K562 (cell line): ENCODE measurements around the gene SUPT3H. TPM values are rescaled to one million over a fixed set of nuclear protein-coding genes. Genes with fewer than 3 reads are reported as not detected.
A peak's percentile ranks its signal among the peaks of the same experiment; 100 is the strongest.

Experiments used
- BRD4 ChIP-seq: fragments of 200-600 bp; sonication (generic); IDR thresholded peaks from 2 replicates; pipeline ENCODE4 v1.6.1; 2017; ENCODE audit warnings: inconsistent platforms
- ESRRA ChIP-seq: fragments of 450-650 bp; IDR thresholded peaks from 2 replicates; pipeline ENCODE4 v1.6.1; 2014; ENCODE audit warnings: low read depth, mild to moderate bottlenecking, moderate library complexity, borderline replicate concordance
- ETV5 ChIP-seq: sonication (generic); formaldehyde crosslinking; IDR thresholded peaks from 2 replicates; pipeline ENCODE4 v1.4.0; 2020; ENCODE audit warnings: low read depth, mild to moderate bottlenecking, missing genetic modification reagents
- HNRNPLL ChIP-seq: fragments of 200-400 bp; formaldehyde crosslinking; IDR thresholded peaks from 2 replicates; pipeline ENCODE4 v1.6.1; 2017; ENCODE audit warnings: low read length, low read depth, mild to moderate bottlenecking; ENCODE audit not compliant: poor library complexity, severe bottlenecking
- ILF3 ChIP-seq: fragments of 450-650 bp; IDR thresholded peaks from 2 replicates; pipeline ENCODE4 v1.6.1; 2018; ENCODE audit warnings: antibody characterized with exemption, mild to moderate bottlenecking, moderate library complexity, borderline replicate concordance
- MYNN ChIP-seq, 2 experiments: sonication (generic); formaldehyde crosslinking in 1 of 2; IDR thresholded peaks; 2 replicates each; pipeline versions ENCODE4 v1.5.0 to v1.6.1; 2016 to 2020; ENCODE audit warnings: antibody characterized with exemption in 1 of 2, missing genetic modification reagents in 1 of 2
- PCBP1 ChIP-seq: fragments of 200-400 bp; formaldehyde crosslinking; IDR thresholded peaks from 2 replicates; pipeline ENCODE4 v1.6.1; 2018; ENCODE audit warnings: mild to moderate bottlenecking, low read depth, low read length; ENCODE audit not compliant: poor library complexity, severe bottlenecking
- RAD51 ChIP-seq: fragments of 450-650 bp; IDR thresholded peaks from 2 replicates; pipeline ENCODE4 v1.7.1; 2016; ENCODE audit warnings: low read depth, mild to moderate bottlenecking, borderline replicate concordance
- RFX5 ChIP-seq: IDR thresholded peaks from 2 replicates; pipeline ENCODE4 v1.6.1; 2011; ENCODE audit warnings: low read depth, mild to moderate bottlenecking, improper control_type of control experiment, low read length
- THRAP3 ChIP-seq: fragments of 450-650 bp; IDR thresholded peaks from 2 replicates; pipeline ENCODE4 v1.6.1; 2016; ENCODE audit warnings: mild to moderate bottlenecking, inconsistent platforms, borderline replicate concordance
- UBTF ChIP-seq, 2 experiments: IDR thresholded peaks; 2 replicates each; pipeline ENCODE4 v1.6.1; 2012; ENCODE audit warnings: improper control_type of control experiment in 2 of 2, low read depth in 2 of 2, low read length in 2 of 2, borderline replicate concordance in 1 of 2
- ZNF165 ChIP-seq: fragments of 250-450 bp; sonication (Bioruptor Pico); IDR thresholded peaks from 2 replicates; pipeline ENCODE4 v1.4.0; 2020; ENCODE audit warnings: borderline replicate concordance
- ZNF507 ChIP-seq: conservative IDR thresholded peaks from 2 replicates; pipeline ENCODE4 v1.6.1; 2017; ENCODE audit warnings: missing genetic modification characterization, missing compliant biosample characterization
- ZNF717 ChIP-seq: fragments of 250-450 bp; sonication (Bioruptor Pico); IDR thresholded peaks from 2 replicates; pipeline ENCODE4 v1.5.0; 2021
- polyA plus RNA-seq, 8 experiments: library from polyadenylated mRNA; depleted of rRNA in 4 of 8; stranded (reverse) in 5 of 8; unstranded in 3 of 8; fragments of >200 nt; fragmentation: Nextera tagmentation in 2 of 8; fragmentation: Illumina TruSeq in 1 of 8; extraction: Ambion mirVana in 2 of 8; extraction: Trizol in 1 of 8; gene quantifications; 2 replicates each; pipeline versions ENCODE4 v1.2.1 to v1.2.3, GENCODE V29; 2011 to 2014; ENCODE audit warnings: inconsistent platforms in 1 of 8, missing spikeins in 1 of 8
- total RNA-seq, 7 experiments: library from RNA; depleted of rRNA in 6 of 7; stranded (reverse); fragments of >200 nt in 6 of 7; fragmentation: Illumina TruSeq in 2 of 7; extraction: Trizol in 2 of 7; gene quantifications; 2 replicates each; pipeline versions ENCODE4 v1.2.1 to v1.2.3, GENCODE V29; 2011 to 2021; ENCODE audit warnings: low replicate concordance in 1 of 7
- TF ChIP-seq, protein P1 (sequence below), 2 experiments: fragments of 150-350 bp in 1 of 2; IDR thresholded peaks; 2 replicates each; pipeline ENCODE4 v1.6.1; 2012 to 2016; ENCODE audit warnings: low read depth in 2 of 2, low read length in 2 of 2, mild to moderate bottlenecking in 1 of 2, moderate library complexity in 1 of 2
- TF ChIP-seq, protein P2 (sequence below), 2 experiments: fragments of 450-650 bp in 1 of 2; sonication (generic) in 1 of 2; formaldehyde crosslinking in 1 of 2; IDR thresholded peaks in 1 of 2; conservative IDR thresholded peaks in 1 of 2; 2 replicates each; pipeline versions ENCODE4 v1.6.1 to v1.8.1; 2016 to 2023; ENCODE audit warnings: mild to moderate bottlenecking in 2 of 2, moderate library complexity in 2 of 2, inconsistent platforms in 1 of 2, missing genetic modification reagents in 1 of 2
- TF ChIP-seq, protein P3 (sequence below): fragments of 250-450 bp; sonication (Bioruptor Pico); IDR thresholded peaks from 2 replicates; pipeline ENCODE4 v1.4.0; 2020; ENCODE audit warnings: mild to moderate bottlenecking, moderate library complexity, borderline replicate concordance

Gene SUPT3H
- total and polyA plus RNA-seq, 9 of the 15 experiments (the other 6 are each of a cell fraction or from before 2014, with no cell fraction given) = 7.2 to 16.3 (median 11.9) TPM

GRCh38 chr6:45378334-45378926 lies 696 bp upstream of the SUPT3H start (continued):
- TF ChIP-seq UBTF (IDR thresholded peaks at IDR 0.05; ENCODE audit: borderline replicate concordance in 1 of 2, low read depth in 2 of 2, low read length in 2 of 2) = peak in 1 of 2 experiments; percentile 28; a peak in 1 of 4 replicates
- TF ChIP-seq, protein P1, sequence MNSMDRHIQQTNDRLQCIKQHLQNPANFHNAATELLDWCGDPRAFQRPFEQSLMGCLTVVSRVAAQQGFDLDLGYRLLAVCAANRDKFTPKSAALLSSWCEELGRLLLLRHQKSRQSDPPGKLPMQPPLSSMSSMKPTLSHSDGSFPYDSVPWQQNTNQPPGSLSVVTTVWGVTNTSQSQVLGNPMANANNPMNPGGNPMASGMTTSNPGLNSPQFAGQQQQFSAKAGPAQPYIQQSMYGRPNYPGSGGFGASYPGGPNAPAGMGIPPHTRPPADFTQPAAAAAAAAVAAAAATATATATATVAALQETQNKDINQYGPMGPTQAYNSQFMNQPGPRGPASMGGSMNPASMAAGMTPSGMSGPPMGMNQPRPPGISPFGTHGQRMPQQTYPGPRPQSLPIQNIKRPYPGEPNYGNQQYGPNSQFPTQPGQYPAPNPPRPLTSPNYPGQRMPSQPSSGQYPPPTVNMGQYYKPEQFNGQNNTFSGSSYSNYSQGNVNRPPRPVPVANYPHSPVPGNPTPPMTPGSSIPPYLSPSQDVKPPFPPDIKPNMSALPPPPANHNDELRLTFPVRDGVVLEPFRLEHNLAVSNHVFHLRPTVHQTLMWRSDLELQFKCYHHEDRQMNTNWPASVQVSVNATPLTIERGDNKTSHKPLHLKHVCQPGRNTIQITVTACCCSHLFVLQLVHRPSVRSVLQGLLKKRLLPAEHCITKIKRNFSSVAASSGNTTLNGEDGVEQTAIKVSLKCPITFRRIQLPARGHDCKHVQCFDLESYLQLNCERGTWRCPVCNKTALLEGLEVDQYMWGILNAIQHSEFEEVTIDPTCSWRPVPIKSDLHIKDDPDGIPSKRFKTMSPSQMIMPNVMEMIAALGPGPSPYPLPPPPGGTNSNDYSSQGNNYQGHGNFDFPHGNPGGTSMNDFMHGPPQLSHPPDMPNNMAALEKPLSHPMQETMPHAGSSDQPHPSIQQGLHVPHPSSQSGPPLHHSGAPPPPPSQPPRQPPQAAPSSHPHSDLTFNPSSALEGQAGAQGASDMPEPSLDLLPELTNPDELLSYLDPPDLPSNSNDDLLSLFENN (IDR thresholded peaks at IDR 0.05; ENCODE audit: low read depth in 2 of 2, low read length in 2 of 2) = no peak
- no peak for TF ChIP-seq ETV5
- 0 out of 2 replicates have a peak, but pooled peaks have one; percentile 4 for TF ChIP-seq ESRRA
- peak; percentile 68; the same call in 1 of the 2 replicates for TF ChIP-seq BRD4
- TF ChIP-seq, protein P2, sequence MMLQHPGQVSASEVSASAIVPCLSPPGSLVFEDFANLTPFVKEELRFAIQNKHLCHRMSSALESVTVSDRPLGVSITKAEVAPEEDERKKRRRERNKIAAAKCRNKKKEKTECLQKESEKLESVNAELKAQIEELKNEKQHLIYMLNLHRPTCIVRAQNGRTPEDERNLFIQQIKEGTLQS (IDR thresholded peaks at IDR 0.05) = no peak
- TF ChIP-seq, protein P2 (CRISPR knock-in tag; conservative IDR thresholded peaks at IDR 0.05) = no peak
- TF ChIP-seq ZNF507 (tag) = no peak
- no peak for TF ChIP-seq THRAP3
- TF ChIP-seq RFX5 = no peak
- no peak for TF ChIP-seq ILF3
- TF ChIP-seq MYNN (IDR thresholded peaks at IDR 0.05) = no peak
- no peak for TF ChIP-seq MYNN (CRISPR knock-in tag; IDR thresholded peaks at IDR 0.05)
- TF ChIP-seq HNRNPLL = peak; percentile 90
- no peak for TF ChIP-seq ZNF717 (CRISPR knock-in tag)
- TF ChIP-seq RAD51 = no peak
- no peak for TF ChIP-seq PCBP1
- TF ChIP-seq, protein P3, sequence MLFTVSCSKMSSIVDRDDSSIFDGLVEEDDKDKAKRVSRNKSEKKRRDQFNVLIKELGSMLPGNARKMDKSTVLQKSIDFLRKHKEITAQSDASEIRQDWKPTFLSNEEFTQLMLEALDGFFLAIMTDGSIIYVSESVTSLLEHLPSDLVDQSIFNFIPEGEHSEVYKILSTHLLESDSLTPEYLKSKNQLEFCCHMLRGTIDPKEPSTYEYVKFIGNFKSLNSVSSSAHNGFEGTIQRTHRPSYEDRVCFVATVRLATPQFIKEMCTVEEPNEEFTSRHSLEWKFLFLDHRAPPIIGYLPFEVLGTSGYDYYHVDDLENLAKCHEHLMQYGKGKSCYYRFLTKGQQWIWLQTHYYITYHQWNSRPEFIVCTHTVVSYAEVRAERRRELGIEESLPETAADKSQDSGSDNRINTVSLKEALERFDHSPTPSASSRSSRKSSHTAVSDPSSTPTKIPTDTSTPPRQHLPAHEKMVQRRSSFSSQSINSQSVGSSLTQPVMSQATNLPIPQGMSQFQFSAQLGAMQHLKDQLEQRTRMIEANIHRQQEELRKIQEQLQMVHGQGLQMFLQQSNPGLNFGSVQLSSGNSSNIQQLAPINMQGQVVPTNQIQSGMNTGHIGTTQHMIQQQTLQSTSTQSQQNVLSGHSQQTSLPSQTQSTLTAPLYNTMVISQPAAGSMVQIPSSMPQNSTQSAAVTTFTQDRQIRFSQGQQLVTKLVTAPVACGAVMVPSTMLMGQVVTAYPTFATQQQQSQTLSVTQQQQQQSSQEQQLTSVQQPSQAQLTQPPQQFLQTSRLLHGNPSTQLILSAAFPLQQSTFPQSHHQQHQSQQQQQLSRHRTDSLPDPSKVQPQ (CRISPR knock-in tag) = no peak
- 0 out of 2 replicates have a peak, but pooled peaks have one; percentile 79 for TF ChIP-seq ZNF165 (CRISPR knock-in tag)
